ENCODE data around the gene TUT1.
"Not testable (repeated sequence)": the region's sequence is repeated elsewhere in the genome, so short reads cannot be mapped to it uniquely, and the experiment has no call there.

The TUT1 gene

DNA sequence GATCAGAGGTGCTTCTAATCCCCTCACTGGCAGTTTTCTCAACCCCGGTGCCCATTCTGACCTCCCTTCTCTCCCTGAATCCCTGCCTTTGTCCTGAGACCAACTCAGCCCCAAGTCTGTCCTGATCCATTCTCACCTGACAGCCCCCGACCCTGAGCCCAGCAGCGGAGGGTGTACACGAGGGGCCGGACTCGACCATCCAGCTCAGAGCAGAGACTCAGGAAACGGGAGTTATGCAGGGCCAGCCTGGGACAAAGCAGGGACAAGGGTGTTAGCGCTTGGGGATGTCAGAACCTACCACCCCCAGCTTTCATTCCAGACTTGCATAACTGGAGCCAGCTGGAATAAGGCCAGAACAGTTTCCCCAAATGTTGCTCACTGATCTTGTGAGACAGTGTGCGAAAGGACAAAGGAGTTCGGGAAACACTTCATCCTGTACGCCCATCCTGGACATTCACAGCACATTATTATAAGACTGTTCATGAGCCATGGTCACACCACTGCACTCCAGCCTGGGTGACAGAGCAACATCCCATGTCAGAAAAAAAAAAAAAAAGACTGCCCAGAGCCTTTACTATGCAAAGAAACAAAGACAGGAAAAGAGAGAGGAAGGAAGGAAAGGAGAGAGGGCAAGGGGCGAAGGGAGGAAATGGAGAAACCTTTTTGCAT, 14.1 kb downstream of the TUT1 start:
- Mint-ChIP-seq H3K36me3 (ENCODE audit: low read depth) (peaks cover 41% of the 10 kb centered on the region), H3K4me1 (ENCODE audit: low read depth) (peaks cover 21% of the 10 kb centered on the region), H3K27ac (peak overlapping the region; percentile 42), H3K27me3 (ENCODE audit: low read depth) (no peaks in the 10 kb centered on the region), H3K9me3 (no peaks in the 10 kb centered on the region), H3K4me3 (no peak overlapping the region)
- DNase-seq (ENCODE audit: low spot score): no peak

GRCh38 chr11:62575837-62576236, 15.5 kb downstream of the TUT1 start:
- no peaks in the 10 kb centered on the region for H3K9me3 Mint-ChIP-seq
- no peaks in the 10 kb centered on the region for H3K27me3 Mint-ChIP-seq (ENCODE audit: low read depth)
- no peak for DNase-seq (ENCODE audit: low spot score)
- peak overlapping the region; percentile 76 for H3K4me3 Mint-ChIP-seq
- H3K27ac Mint-ChIP-seq: peak overlapping the region; percentile 81
- peaks cover 34% of the 10 kb centered on the region for H3K4me1 Mint-ChIP-seq (ENCODE audit: low read depth)
- peaks cover 48% of the 10 kb centered on the region for H3K36me3 Mint-ChIP-seq (ENCODE audit: low read depth)

- no peaks in the 10 kb centered on the region for H3K27me3 Mint-ChIP-seq (ENCODE audit: low read depth)
- H3K4me3 Mint-ChIP-seq: peak overlapping the region; percentile 97
- H3K9me3 Mint-ChIP-seq: no peaks in the 10 kb centered on the region
- H3K36me3 Mint-ChIP-seq (ENCODE audit: low read depth): peaks cover 51% of the 10 kb centered on the region
- peaks cover 37% of the 10 kb centered on the region for H3K4me1 Mint-ChIP-seq (ENCODE audit: low read depth)
- no peak for DNase-seq (ENCODE audit: low spot score)
- peak overlapping the region; percentile 91 for H3K27ac Mint-ChIP-seq
Measured at GRCh38 chr11:62575156-62575555, 16.2 kb downstream of the TUT1 start.

- peaks cover 57% of the 10 kb centered on the region for H3K36me3 Mint-ChIP-seq (ENCODE audit: low read depth)
- no peaks in the 10 kb centered on the region for H3K9me3 Mint-ChIP-seq
- no peaks in the 10 kb centered on the region for H3K27me3 Mint-ChIP-seq (ENCODE audit: low read depth)
- peak overlapping the region; percentile 97 for H3K4me3 Mint-ChIP-seq
- peaks cover 37% of the 10 kb centered on the region for H3K4me1 Mint-ChIP-seq (ENCODE audit: low read depth)
- peak overlapping the region; percentile 91 for H3K27ac Mint-ChIP-seq
- no peak for DNase-seq (ENCODE audit: low spot score)
Measured at GRCh38 chr11:62574363-62575071, 16.8 kb downstream of the TUT1 start.

DNA sequence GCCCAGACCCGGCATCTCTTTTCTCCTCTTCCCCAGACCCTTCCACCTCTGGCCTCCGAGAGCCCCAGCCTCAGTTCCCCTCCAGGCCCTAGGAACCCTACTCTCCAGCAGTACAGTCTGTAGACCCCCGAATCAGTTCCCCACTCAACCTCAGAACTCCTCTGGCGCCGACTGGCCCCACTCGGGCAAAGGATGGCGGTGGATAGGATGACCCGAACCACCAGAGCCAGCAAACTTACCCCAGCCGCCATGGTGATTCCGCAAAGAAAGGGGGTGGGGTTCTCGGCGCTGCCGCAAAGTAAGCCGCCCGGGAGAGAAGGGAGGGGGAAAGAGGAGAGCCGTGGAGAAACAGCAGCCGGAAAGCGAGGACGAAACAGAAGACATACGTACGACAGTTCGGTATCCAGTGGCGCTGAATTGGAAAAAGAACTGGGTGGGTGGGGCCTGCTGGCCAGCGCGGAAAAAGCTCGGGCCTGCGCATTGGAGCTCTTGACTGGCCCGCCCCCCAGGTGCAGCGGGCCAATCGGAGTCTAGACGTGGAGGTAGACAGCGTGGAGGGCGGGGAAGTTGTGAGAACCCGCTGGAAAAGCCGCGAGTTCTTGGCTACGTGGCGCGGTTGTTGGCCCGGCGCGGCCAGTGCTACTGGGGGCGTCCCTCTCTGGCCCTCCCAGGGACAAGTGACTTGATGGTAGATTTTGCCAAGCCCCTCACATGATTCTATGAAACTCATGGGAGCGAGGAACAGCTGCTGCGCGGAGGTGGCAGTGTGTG, 17.5 kb downstream of the TUT1 start, which contains the start of gene EEF1G:
Gene EEF1G, minus strand, starts transcription at position 300 of the 771 bp plus-strand sequence. Its CDS starts 49 bp downstream, at position 251.
- no peaks in the 10 kb centered on the region for H3K9me3 Mint-ChIP-seq
- peak within 1 kb of the TSS; percentile 97 for H3K4me3 Mint-ChIP-seq
- peaks cover 59% of the 10 kb centered on the region for H3K36me3 Mint-ChIP-seq (ENCODE audit: low read depth)
- peaks cover 37% of the 10 kb centered on the region for H3K4me1 Mint-ChIP-seq (ENCODE audit: low read depth)
- no peaks in the 10 kb centered on the region for H3K27me3 Mint-ChIP-seq (ENCODE audit: low read depth)
- H3K27ac Mint-ChIP-seq: peak within 1 kb of the TSS; percentile 91
- peak; percentile 99 for DNase-seq (ENCODE audit: low spot score)

- peak overlapping the region; percentile 91 for H3K27ac Mint-ChIP-seq
- DNase-seq (ENCODE audit: low spot score): no peak
- H3K27me3 Mint-ChIP-seq (ENCODE audit: low read depth): no peaks in the 10 kb centered on the region
- H3K4me1 Mint-ChIP-seq (ENCODE audit: low read depth): peaks cover 37% of the 10 kb centered on the region
- H3K36me3 Mint-ChIP-seq (ENCODE audit: low read depth): peaks cover 59% of the 10 kb centered on the region
- no peaks in the 10 kb centered on the region for H3K9me3 Mint-ChIP-seq
- H3K4me3 Mint-ChIP-seq: peak overlapping the region; percentile 97
Measured at GRCh38 chr11:62573006-62573591, 18.2 kb downstream of the TUT1 start.

DNA sequence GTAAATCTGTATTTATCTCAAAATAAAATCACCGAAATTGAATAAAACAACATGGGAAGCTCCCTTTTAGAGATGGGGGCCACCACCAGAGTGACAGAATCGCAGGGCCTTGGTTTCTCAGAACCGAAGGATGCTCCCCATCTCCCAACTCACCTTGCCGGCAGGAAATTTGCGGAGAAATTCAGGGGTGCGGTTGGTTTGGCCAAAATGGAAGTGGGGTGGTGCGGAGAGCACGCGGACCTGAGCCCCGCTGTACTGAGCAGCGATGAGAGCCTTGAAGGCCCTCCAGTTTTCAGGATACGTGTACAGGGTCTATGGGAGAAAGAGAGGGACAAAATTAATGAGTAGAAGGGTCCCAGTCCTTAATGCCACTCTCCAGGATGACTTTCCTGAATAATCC, 18.9 kb downstream of the TUT1 start:
- Mint-ChIP-seq H3K4me1 (ENCODE audit: low read depth) (peaks cover 39% of the 10 kb centered on the region), H3K9me3 (no peaks in the 10 kb centered on the region), H3K27me3 (ENCODE audit: low read depth) (no peaks in the 10 kb centered on the region), H3K4me3 (peak overlapping the region; percentile 97), H3K27ac (peak overlapping the region; percentile 91), H3K36me3 (ENCODE audit: low read depth) (peaks cover 59% of the 10 kb centered on the region)
- DNase-seq (ENCODE audit: low spot score): no peak

GRCh38 chr11:62571493-62571892, 19.8 kb downstream of the TUT1 start:
- peak overlapping the region; percentile 53 for H3K4me3 Mint-ChIP-seq

DNA sequence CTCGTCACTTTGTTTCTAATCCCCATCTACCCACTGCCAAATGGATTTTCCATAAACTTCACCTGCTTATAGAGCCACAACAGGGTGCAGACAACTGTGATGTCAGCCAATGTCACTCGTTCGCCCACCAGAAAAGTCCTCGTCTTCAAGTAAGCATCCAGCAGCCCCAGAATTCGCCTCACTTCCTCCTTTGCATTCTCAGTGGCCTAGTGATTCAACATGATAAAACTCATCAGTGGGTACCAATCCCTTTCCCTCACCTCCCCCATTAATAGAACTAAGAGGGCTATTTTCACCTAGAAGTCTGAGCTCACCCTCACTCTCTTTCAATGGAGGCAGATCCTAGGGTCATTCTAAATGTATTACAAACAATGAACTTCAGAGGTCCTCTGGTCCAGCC, 20.4 kb downstream of the TUT1 start:
- not testable (repeated sequence) for DNase-seq (ENCODE audit: low spot score); H3K27me3 Mint-ChIP-seq (ENCODE audit: low read depth); H3K9me3 Mint-ChIP-seq
- Mint-ChIP-seq H3K4me1 (ENCODE audit: low read depth) (peaks cover 49% of the 10 kb centered on the region), H3K36me3 (ENCODE audit: low read depth) (peaks cover 66% of the 10 kb centered on the region), H3K4me3 (peak overlapping the region; percentile 53), H3K27ac (peak overlapping the region; percentile 57)

More at GRCh38 chr11:62571493-62571892, 19.8 kb downstream of the TUT1 start:
- not testable (repeated sequence) for H3K9me3 Mint-ChIP-seq; H3K27me3 Mint-ChIP-seq (ENCODE audit: low read depth); DNase-seq (ENCODE audit: low spot score)
- Mint-ChIP-seq H3K36me3 (ENCODE audit: low read depth) (peaks cover 63% of the 10 kb centered on the region), H3K27ac (peak overlapping the region; percentile 57), H3K4me1 (ENCODE audit: low read depth) (peaks cover 45% of the 10 kb centered on the region)

DNA sequence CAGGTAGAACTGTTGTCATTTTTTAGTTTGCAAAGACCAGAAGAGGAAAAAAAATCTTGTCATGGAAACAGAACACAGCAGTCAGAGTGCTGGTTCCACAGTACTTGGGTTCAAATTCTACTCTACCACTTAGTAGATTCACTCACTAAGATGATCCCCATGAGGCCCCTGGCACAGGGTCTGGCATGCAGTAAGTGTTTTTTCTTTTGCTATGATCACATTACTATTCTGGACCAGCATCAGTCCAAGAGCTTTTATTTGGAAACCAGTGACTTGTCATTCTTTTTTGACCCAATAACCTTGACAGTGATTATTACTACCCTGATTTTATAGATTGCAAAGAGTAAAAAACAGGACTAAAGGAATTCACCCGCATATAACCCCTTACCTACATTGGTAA, 21.7 kb downstream of the TUT1 start:
- H3K36me3 Mint-ChIP-seq (ENCODE audit: low read depth): peaks cover 73% of the 10 kb centered on the region
- H3K27me3 Mint-ChIP-seq (ENCODE audit: low read depth): no peaks in the 10 kb centered on the region
- no peak for DNase-seq (ENCODE audit: low spot score)
- no peak overlapping the region for H3K4me3 Mint-ChIP-seq
- peaks cover 45% of the 10 kb centered on the region for H3K4me1 Mint-ChIP-seq (ENCODE audit: low read depth)
- no peaks in the 10 kb centered on the region for H3K9me3 Mint-ChIP-seq
- H3K27ac Mint-ChIP-seq: no peak overlapping the region

GRCh38 chr11:62567018-62567633, 24.2 kb downstream of the TUT1 start:
- no peak overlapping the region for H3K27ac Mint-ChIP-seq
- H3K9me3 Mint-ChIP-seq: no peaks in the 10 kb centered on the region
- no peak overlapping the region for H3K4me3 Mint-ChIP-seq

GRCh38 chr11:62566247-62566646, 25.1 kb downstream of the TUT1 start:
- no peaks in the 10 kb centered on the region for H3K27me3 Mint-ChIP-seq (ENCODE audit: low read depth)
- no peaks in the 10 kb centered on the region for H3K9me3 Mint-ChIP-seq
- peak overlapping the region; percentile 50 for H3K27ac Mint-ChIP-seq
- DNase-seq (ENCODE audit: low spot score): no peak
- H3K36me3 Mint-ChIP-seq (ENCODE audit: low read depth): peaks cover 63% of the 10 kb centered on the region
- H3K4me3 Mint-ChIP-seq: no peak overlapping the region
- peaks cover 29% of the 10 kb centered on the region for H3K4me1 Mint-ChIP-seq (ENCODE audit: low read depth)

More at GRCh38 chr11:62567018-62567633, 24.2 kb downstream of the TUT1 start:
- Mint-ChIP-seq H3K4me1 (ENCODE audit: low read depth) (peaks cover 35% of the 10 kb centered on the region), H3K27me3 (ENCODE audit: low read depth) (no peaks in the 10 kb centered on the region), H3K36me3 (ENCODE audit: low read depth) (peaks cover 66% of the 10 kb centered on the region)
- DNase-seq (ENCODE audit: low spot score): no peak

DNA sequence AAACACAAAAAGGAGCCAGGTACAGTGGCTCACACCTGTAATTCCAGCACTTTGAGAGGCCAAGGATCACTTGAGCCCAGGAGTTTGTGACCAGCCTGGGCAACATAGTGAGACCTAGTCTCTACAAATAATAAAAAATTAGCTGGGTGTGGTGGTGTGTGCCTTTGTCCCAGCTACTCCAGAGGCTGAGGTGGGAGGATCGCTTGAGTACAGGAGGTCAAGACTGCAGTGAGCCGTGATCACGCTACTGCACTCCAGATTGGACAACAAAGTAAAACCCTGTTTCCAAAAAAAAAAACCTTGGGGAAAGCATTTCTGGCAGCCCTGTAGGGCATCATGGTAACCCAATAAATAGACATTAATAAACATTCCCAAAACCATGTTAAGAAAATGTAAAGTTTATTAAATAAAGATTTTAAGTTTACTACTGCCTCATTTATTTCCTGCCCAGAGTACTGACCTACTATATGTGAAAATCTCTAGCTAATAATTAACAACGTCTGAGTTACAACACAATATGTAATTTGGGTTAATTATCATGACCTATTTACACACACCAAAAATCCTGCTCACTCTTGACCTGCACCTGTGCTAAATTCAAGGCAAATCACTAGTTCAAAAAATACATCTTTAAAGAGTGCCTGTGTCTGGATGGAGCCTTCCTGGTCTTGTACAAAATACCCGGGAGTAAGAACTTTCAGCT, 26.1 kb downstream of the TUT1 start:
- Mint-ChIP-seq H3K27ac (no peak overlapping the region), H3K9me3 (no peaks in the 10 kb centered on the region), H3K4me3 (no peak overlapping the region), H3K27me3 (ENCODE audit: low read depth) (no peaks in the 10 kb centered on the region), H3K4me1 (ENCODE audit: low read depth) (peaks cover 31% of the 10 kb centered on the region), H3K36me3 (ENCODE audit: low read depth) (peaks cover 65% of the 10 kb centered on the region)
- DNase-seq (ENCODE audit: low spot score): no peak

All from T-helper 2 cell treated with Interferon-gamma antibody and Interleukin-4, amounts not matched to agents 5 μg/mL and 100 μg/mL, for 36 hours (primary cell).